ENCODE measurements around the gene GYS2. TPM values are rescaled to one million over a fixed set of nuclear protein-coding genes. Genes with fewer than 3 reads are reported as not detected.
A peak's percentile ranks its signal among the peaks of the same experiment; 100 is the strongest.

Gene GYS2
- total RNA-seq, 1 donor from 2014 or later, result not detected

DNA sequence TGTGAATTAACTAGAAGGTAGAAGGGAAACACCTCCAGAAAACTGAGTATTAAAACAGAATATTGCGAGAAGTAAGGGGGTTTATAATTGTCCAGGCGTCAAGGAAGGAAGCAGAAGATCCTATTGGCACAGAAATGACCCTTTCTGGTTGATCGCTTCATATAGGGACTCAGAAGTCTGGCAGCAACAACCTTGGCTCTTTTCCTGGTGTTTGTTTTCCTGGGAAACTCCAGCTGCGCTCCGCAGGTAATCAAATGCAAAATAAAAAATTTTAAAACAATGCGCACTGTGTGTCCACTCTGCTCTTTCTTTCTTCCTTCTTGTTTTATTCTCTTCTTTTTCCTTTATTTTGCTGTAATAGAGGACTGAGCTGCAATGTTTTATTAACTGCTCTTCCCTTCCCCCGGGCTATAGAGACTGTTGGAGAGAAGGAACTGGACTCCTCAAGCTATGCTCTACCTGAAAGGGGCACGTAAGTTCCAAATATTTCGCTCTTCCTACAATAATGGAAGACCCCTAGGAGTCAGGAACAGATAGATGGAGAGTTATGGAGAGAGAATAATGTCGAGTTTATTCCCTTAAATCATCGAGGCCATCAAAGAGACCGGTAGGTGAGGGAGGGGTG is 77.8 kb downstream of the GYS2 start:
- H3K4me1 Mint-ChIP-seq, result peaks cover 8% of the 10 kb centered on the region
- TF ChIP-seq, protein P1, sequence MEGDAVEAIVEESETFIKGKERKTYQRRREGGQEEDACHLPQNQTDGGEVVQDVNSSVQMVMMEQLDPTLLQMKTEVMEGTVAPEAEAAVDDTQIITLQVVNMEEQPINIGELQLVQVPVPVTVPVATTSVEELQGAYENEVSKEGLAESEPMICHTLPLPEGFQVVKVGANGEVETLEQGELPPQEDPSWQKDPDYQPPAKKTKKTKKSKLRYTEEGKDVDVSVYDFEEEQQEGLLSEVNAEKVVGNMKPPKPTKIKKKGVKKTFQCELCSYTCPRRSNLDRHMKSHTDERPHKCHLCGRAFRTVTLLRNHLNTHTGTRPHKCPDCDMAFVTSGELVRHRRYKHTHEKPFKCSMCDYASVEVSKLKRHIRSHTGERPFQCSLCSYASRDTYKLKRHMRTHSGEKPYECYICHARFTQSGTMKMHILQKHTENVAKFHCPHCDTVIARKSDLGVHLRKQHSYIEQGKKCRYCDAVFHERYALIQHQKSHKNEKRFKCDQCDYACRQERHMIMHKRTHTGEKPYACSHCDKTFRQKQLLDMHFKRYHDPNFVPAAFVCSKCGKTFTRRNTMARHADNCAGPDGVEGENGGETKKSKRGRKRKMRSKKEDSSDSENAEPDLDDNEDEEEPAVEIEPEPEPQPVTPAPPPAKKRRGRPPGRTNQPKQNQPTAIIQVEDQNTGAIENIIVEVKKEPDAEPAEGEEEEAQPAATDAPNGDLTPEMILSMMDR (IDR thresholded peaks at IDR 0.05), result no peak
- H3K4me3 Mint-ChIP-seq, result peak overlapping the region; percentile 74
- ChIA-PET CTCF (interaction anchor here (1.0 kb wide), 1 partner anchor 153 kb away, joined by 4 read pairs; no protein-coding TSS in a partner anchor), POLR2A (interaction anchor here (0.7 to 2.0 kb wide), 3 partner anchors 25 to 163 kb away, joined by 3 to 18 read pairs (median 3); partner anchors contain the start of genes GOLT1B, PYROXD1 and RECQL)
- H3K27me3 Mint-ChIP-seq, result peaks cover 21% of the 10 kb centered on the region
- no peaks in the 10 kb centered on the region for H3K36me3 Mint-ChIP-seq (ENCODE audit: low read depth)
- H3K27ac Mint-ChIP-seq, result no peak overlapping the region
- ATAC-seq (ENCODE audit: low read depth) (no peak), DNase-seq (no peak)
- intact Hi-C loops (cut with micrococcal nuclease), result no loop called here
- peaks cover 4% of the 10 kb centered on the region for H3K9me3 Mint-ChIP-seq

DNA sequence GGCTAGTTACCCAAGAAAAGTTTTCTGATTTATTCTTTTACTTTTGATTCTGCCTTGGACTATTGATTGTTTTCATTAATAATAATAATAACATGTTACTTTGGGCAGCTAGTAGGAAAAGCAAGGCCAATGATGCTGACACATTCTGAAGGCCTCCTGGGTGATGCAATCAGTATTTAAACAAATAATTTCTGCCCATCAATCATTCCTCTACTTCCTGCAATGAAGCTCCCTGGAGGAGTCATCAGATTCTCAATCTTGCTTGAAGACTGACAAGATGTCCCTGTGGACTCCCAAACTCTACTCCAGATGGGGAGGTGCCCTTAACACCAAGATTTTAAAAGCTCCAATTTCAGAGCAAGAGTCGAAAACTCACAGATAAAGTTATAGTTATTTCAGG is 78.6 kb downstream of the GYS2 start, which contains the start of gene SPX:
Gene SPX, plus strand, starts transcription at position 244 of the 400 bp plus-strand sequence. CDS start 177 bp downstream, outside the sequence.
- no peak for DNase-seq
- peak within 1 kb of the TSS; percentile 74 for H3K4me3 Mint-ChIP-seq
- ATAC-seq (ENCODE audit: low read depth), result no peak
- H3K4me1 Mint-ChIP-seq, result peaks cover 8% of the 10 kb centered on the region
- intact Hi-C loops (cut with micrococcal nuclease), result no loop called here
- no peaks in the 10 kb centered on the region for H3K36me3 Mint-ChIP-seq (ENCODE audit: low read depth)
- ChIA-PET POLR2A (no interaction called here), CTCF (no interaction called here)
- H3K9me3 Mint-ChIP-seq, result peaks cover 4% of the 10 kb centered on the region
- H3K27ac Mint-ChIP-seq, result no peak within 1 kb of the TSS
- H3K27me3 Mint-ChIP-seq, result peaks cover 16% of the 10 kb centered on the region
- TF ChIP-seq, protein P1 (IDR thresholded peaks at IDR 0.05), result no peak

- no peaks in the 10 kb centered on the region for H3K27me3 Mint-ChIP-seq
- CTCF ChIA-PET, result no interaction called here
- peaks cover 6% of the 10 kb centered on the region for H3K4me1 Mint-ChIP-seq
- POLR2A ChIA-PET, result no interaction called here
- H3K36me3 Mint-ChIP-seq (ENCODE audit: low read depth), result peaks cover 3% of the 10 kb centered on the region
- H3K9me3 Mint-ChIP-seq, result peaks cover 4% of the 10 kb centered on the region
- intact Hi-C loops (cut with micrococcal nuclease), result no loop called here
- H3K27ac Mint-ChIP-seq, result no peak overlapping the region
- TF ChIP-seq, protein P1 (IDR thresholded peaks at IDR 0.05), result no peak
- DNase-seq (no peak), ATAC-seq (ENCODE audit: low read depth) (no peak)
- no peak overlapping the region for H3K4me3 Mint-ChIP-seq
These were observed 81.5 kb downstream of the GYS2 start for GRCh38 chr12:21523148-21523547.

DNA sequence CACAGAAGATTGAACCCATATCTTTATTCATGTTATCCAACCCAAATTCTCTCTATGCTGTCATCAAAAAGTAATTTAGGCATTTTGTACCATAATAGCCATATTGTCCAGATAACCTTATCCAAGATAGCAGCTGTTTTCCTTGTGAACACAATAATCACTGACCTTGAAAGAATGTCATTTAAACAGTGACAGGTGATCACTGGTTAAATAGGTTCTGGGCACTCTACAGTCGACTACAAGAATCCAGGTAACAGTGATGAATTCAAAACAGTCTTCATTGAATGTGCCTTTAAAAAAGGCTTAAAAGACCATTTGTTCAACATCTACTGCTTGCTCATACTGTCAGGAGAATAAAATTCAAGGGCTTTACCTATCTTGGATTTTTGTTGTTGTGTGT is 83.1 kb downstream of the GYS2 start:
- Mint-ChIP-seq H3K36me3 (ENCODE audit: low read depth) (peaks cover 10% of the 10 kb centered on the region), H3K4me1 (no peaks in the 10 kb centered on the region), H3K27me3 (no peaks in the 10 kb centered on the region), H3K27ac (no peak overlapping the region), H3K9me3 (peaks cover 4% of the 10 kb centered on the region), H3K4me3 (no peak overlapping the region)
- TF ChIP-seq, protein P1 (IDR thresholded peaks at IDR 0.05), result no peak
- ChIA-PET CTCF (no interaction called here), POLR2A (no interaction called here)
- ATAC-seq (ENCODE audit: low read depth), result no peak
- intact Hi-C loops (cut with micrococcal nuclease), result no loop called here
- no peak for DNase-seq

DNA sequence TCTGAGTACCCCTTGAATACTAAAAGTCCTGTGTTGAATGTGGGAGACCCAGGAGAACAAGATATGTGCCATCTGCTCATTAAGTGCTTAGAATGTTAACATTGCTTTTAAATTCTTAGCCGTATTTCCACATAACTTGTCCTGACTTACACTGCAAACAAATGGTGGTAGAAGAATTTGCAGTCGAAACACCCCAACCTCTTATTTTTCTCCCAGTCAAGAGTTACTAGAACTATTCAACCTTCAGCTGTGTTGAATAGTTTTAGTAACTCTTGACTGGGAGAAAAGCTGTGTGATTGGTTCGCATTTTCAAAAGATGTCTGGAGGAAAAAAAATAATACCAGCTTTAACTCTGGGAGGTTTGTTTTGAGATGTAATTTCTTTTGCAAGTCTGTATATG is 86.2 kb downstream of the GYS2 start:
- ATAC-seq (ENCODE audit: low read depth) (no peak), DNase-seq (no peak)
- H3K4me1 Mint-ChIP-seq, result no peaks in the 10 kb centered on the region
- ChIA-PET POLR2A (no interaction called here), CTCF (no interaction called here)
- TF ChIP-seq, protein P1 (IDR thresholded peaks at IDR 0.05), result no peak
- no peaks in the 10 kb centered on the region for H3K9me3 Mint-ChIP-seq
- H3K27ac Mint-ChIP-seq, result no peak overlapping the region
- intact Hi-C loops (cut with micrococcal nuclease), result no loop called here
- H3K36me3 Mint-ChIP-seq (ENCODE audit: low read depth), result peaks cover 30% of the 10 kb centered on the region
- H3K4me3 Mint-ChIP-seq, result no peak overlapping the region
- no peaks in the 10 kb centered on the region for H3K27me3 Mint-ChIP-seq
